HG03378 (cell line): Measurements from ENCODE around the gene PPP2R5B.
A peak's percentile ranks its signal among the peaks of the same experiment; 100 is the strongest.

Experiments used
- ATAC-seq: cut with Tn5 transposase; IDR thresholded peaks from one replicate; pipeline ENCODE4 v1.9.1; 2021; ENCODE audit warnings: mild to moderate bottlenecking, moderate library complexity; ENCODE audit not compliant: unreplicated experiment

PPP2R5B gene

GRCh38 chr11:64923944-64924909 is at the start of gene PPP2R5B:
TSS of gene PPP2R5B (plus strand) at chr11:64924689. CDS start at chr11:64925735, 1,046 bp downstream.
- peak; percentile 73 for ATAC-seq

- ATAC-seq = no peak
These were observed 48.9 kb upstream of the PPP2R5B start for GRCh38 chr11:64875369-64876228.

- ATAC-seq = no peak
These were observed 48.2 kb upstream of the PPP2R5B start for GRCh38 chr11:64876229-64876750.

- no peak for ATAC-seq
These were observed 47.6 kb upstream of the PPP2R5B start for GRCh38 chr11:64876835-64877341.

- no peak for ATAC-seq
These were observed 46.9 kb upstream of the PPP2R5B start for GRCh38 chr11:64877390-64878222.

- peak; percentile 16 for ATAC-seq
These were observed 46.3 kb upstream of the PPP2R5B start for GRCh38 chr11:64878223-64878493.

- ATAC-seq = peak; percentile 52
These were observed 45.8 kb upstream of the PPP2R5B start, which contains the start of gene EHD1 for GRCh38 chr11:64878494-64879243. TSS of gene EHD1 (minus strand) at chr11:64878621. CDS start at chr11:64878464, 157 bp downstream.

GRCh38 chr11:64879244-64879900 is 45.1 kb upstream of the PPP2R5B start:
- ATAC-seq = no peak

- no peak for ATAC-seq
These were observed 44.1 kb upstream of the PPP2R5B start for GRCh38 chr11:64880240-64881001.

GRCh38 chr11:64881476-64881875 is 43.0 kb upstream of the PPP2R5B start:
- no peak for ATAC-seq

GRCh38 chr11:64882243-64882642 is 42.2 kb upstream of the PPP2R5B start:
- ATAC-seq = no peak

- no peak for ATAC-seq
These were observed 40.9 kb upstream of the PPP2R5B start for GRCh38 chr11:64883575-64883974.

- ATAC-seq = no peak
These were observed 40.5 kb upstream of the PPP2R5B start for GRCh38 chr11:64884019-64884418.

GRCh38 chr11:64885367-64886286 is 38.9 kb upstream of the PPP2R5B start:
- ATAC-seq = no peak

- no peak for ATAC-seq
These were observed 37.2 kb upstream of the PPP2R5B start for GRCh38 chr11:64887234-64887756.

- no peak for ATAC-seq
These were observed 36.6 kb upstream of the PPP2R5B start for GRCh38 chr11:64887757-64888405.

GRCh38 chr11:64888406-64888728 is 36.1 kb upstream of the PPP2R5B start:
- ATAC-seq = no peak
